Prostate gland (tissue), 2 donors: ENCODE measurements around the gene CCDC83.

ENCODE experiments used
- CTCF ChIP-seq, 4 experiments: fragments of 200-600 bp in 2 of 4; fragments of 450-650 bp in 2 of 4; sonication (generic) in 2 of 4; IDR thresholded peaks; 1 replicate in 3 of 4; 2 replicates in 1 of 4; pipeline ENCODE4 v1.5.1; 2016 to 2019; ENCODE audit warnings: antibody characterized with exemption in 4 of 4, mild to moderate bottlenecking in 2 of 4, moderate library complexity in 2 of 4
- POLR2A ChIP-seq: fragments of 450-650 bp; IDR thresholded peaks from one replicate; pipeline ENCODE4 v1.6.1; 2016; ENCODE audit warnings: antibody characterized with exemption, mild to moderate bottlenecking
- POLR2AphosphoS5 ChIP-seq: sonication (generic); formaldehyde crosslinking; IDR thresholded peaks from one replicate; pipeline ENCODE4 v1.6.1; 2017; ENCODE audit warnings: antibody characterized with exemption

- no peak for TF ChIP-seq CTCF (IDR thresholded peaks at IDR 0.05)
- TF ChIP-seq POLR2AphosphoS5: no peak
- TF ChIP-seq POLR2A: no peak
These were observed 110.0 kb downstream of the CCDC83 start for GRCh38 chr11:85965202-85965601.
